Brain microvascular endothelial cell (primary cell): ENCODE data around the gene SNN.

Source experiments
- DNase-seq: peaks from one replicate; pipeline ENCODE4 v3.0.0-alpha.2; 2020
- H3K27ac ChIP-seq: fragments of 250-450 bp; sonication (Bioruptor Pico); 2 replicates; pipeline ENCODE4 v1.5.1; 2020; ENCODE audit warnings: mild to moderate bottlenecking, moderate library complexity
- H3K27me3 ChIP-seq: fragments of 250-450 bp; sonication (Bioruptor Pico); replicated peaks from 2 replicates; pipeline ENCODE4 v1.5.1; 2020; ENCODE audit warnings: mild to moderate bottlenecking
- H3K36me3 ChIP-seq: fragments of 250-450 bp; sonication (Bioruptor Pico); replicated peaks from 2 replicates; pipeline ENCODE4 v1.5.1; 2020; ENCODE audit warnings: mild to moderate bottlenecking
- H3K4me3 ChIP-seq: 2 replicates; pipeline ENCODE4 v1.5.1; 2011; ENCODE audit warnings: low read depth, mild to moderate bottlenecking, control low read depth, low read length, moderate library complexity
- in situ Hi-C: cut with HindIII; loops from 2 replicates; pipeline ENCODE4 v1.10.0; 2017; ENCODE audit warnings: low sequenced_read_pairs, low pct_ligation_motif_present
- TF ChIP-seq, protein P1 (sequence below): IDR thresholded peaks from 2 replicates; pipeline ENCODE4 v1.5.1; 2011; ENCODE audit warnings: low read depth, mild to moderate bottlenecking, moderate library complexity, low read length, control low read depth, inconsistent platforms; ENCODE audit errors: missing control alignments

The SNN gene

DNA sequence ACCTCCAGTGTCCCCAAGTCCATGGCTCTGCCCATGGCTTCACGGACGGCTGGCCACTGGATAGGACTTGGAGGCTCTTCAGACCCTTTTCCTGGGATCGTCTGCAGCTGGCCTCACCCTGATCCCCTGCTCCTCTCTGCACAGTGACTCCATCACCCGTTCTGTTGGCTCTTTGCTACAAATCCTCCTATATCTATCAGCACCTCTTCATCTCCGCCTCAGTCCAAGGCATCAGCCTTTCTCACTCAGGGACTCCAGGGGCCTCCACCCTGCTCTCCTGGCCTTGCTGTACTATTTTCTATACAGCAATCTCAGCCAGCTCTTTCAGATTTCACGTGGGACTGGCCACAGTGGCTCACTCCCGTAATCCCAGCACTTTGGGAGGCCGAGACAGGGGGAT lies 10.7 kb upstream of the SNN start:
- TF ChIP-seq, protein P1, sequence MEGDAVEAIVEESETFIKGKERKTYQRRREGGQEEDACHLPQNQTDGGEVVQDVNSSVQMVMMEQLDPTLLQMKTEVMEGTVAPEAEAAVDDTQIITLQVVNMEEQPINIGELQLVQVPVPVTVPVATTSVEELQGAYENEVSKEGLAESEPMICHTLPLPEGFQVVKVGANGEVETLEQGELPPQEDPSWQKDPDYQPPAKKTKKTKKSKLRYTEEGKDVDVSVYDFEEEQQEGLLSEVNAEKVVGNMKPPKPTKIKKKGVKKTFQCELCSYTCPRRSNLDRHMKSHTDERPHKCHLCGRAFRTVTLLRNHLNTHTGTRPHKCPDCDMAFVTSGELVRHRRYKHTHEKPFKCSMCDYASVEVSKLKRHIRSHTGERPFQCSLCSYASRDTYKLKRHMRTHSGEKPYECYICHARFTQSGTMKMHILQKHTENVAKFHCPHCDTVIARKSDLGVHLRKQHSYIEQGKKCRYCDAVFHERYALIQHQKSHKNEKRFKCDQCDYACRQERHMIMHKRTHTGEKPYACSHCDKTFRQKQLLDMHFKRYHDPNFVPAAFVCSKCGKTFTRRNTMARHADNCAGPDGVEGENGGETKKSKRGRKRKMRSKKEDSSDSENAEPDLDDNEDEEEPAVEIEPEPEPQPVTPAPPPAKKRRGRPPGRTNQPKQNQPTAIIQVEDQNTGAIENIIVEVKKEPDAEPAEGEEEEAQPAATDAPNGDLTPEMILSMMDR, result no peak
- in situ Hi-C loops, result no loop called here
- Histone ChIP-seq H3K36me3 (no peaks in the 10 kb centered on the region), H3K27ac (no peak overlapping the region), H3K27me3 (no peaks in the 10 kb centered on the region), H3K4me3 (no peak overlapping the region)
- DNase-seq, result no peak

DNA sequence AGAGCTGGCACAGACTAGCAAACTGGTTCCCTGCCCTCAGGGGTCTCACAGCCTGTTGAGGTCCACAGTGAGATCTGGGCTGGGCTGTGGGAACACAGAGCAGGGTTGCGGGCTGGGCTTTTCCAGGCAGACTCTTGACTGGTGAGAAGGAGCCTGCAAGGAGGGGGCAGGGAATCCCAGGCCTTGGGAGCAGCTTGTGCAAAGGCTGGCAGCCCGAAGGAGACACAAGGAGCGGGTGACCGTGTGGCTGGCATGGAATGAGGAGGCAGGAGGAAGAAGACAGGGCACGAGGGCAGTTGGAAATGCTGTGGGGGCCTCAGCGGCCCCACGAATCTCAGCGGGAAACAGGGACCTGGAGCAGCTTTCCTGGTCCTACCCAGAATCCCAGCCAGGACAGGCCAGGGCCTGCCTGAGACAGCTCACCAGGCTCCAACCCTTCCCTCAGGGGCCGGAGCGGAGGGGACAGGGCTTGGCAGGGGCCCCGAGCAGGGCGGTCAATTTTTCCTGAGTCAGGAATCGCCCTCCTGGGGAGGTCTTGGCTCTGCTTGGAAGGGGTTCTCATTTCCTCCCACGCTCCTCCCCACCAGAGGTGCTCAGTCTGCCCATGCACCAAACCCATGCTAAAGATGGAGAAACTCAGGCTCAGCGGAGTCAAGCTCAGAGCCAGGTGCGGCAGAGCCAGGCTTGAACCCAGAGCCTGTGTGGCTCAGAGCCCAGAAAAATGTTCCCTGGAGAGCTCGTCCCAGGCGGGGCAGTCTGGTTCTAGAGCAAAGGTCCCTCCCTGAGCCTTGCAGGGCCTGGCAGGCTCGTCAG lies 9.2 kb upstream of the SNN start:
- TF ChIP-seq, protein P1, result no peak
- Histone ChIP-seq H3K27me3 (no peaks in the 10 kb centered on the region), H3K4me3 (no peak overlapping the region), H3K36me3 (no peaks in the 10 kb centered on the region), H3K27ac (no peak overlapping the region)
- in situ Hi-C loops, result no loop called here
- DNase-seq, result no peak

DNA sequence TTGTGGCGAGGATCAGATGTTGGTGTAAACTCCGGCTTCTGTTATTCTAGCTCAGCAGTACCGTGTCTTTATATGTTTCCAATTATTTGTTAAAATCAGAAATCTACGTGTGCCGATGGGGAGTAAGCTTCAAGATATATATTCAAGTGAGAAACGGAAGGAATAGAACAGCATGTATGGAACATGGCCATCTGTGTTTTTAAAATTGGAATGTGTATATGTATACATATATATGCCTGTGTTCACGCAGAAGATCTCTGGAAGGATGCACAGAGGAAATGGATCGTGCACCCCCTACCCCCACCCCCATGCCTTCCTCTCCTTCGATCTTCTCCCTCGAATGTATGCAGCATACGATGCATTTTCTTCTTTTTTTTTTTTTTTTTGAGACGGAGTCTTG lies 7.7 kb upstream of the SNN start:
- Histone ChIP-seq H3K27ac (no peak overlapping the region), H3K27me3 (no peaks in the 10 kb centered on the region), H3K36me3 (no peaks in the 10 kb centered on the region), H3K4me3 (no peak overlapping the region)
- DNase-seq, result no peak
- in situ Hi-C loops, result no loop called here
- TF ChIP-seq, protein P1, result no peak

DNA sequence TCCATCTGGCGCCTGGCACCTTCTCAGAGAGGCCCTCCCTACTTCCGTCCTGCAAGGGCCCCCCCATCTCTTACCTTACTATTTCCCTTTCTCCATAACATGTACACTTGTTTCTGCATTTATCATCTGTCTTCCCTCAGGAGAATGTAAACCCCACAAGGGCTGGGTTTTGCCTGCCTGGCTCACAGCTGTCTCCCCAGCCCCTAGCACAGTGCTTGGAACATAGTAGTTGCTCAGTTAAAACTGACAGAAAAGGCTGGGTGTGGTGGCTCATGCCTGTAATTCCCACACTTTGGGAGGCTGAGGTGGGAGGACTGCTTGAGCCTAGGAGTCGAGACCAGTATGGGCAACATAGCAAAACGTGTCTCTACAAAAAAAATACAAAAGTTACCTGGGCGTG lies 5.7 kb upstream of the SNN start:
- TF ChIP-seq, protein P1, result no peak
- in situ Hi-C loops, result no loop called here
- DNase-seq, result no peak
- Histone ChIP-seq H3K27ac (no peak overlapping the region), H3K27me3 (no peaks in the 10 kb centered on the region), H3K36me3 (no peaks in the 10 kb centered on the region), H3K4me3 (no peak overlapping the region)

DNA sequence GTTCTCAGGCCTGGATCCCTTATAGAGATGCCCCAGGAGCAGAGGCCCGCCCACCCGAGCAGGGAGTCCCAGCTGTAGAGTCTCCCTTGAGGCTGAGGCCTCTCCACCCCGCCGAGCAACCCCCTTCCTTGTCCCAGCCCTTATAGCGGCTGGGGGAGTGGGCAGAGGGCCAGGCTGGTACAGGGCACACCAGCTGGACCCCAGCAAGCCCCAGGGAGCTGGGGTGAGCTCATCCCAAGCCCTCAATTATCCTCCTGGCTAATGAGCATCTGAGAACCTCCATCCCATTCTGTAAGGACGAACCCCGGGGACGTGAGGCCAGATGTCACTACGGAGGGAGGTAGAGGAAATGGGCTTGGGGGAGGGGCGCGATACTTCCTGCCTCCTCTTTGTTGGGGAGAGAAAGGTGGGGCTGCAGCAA lies 3.2 kb upstream of the SNN start:
- TF ChIP-seq, protein P1, result no peak
- Histone ChIP-seq H3K27me3 (no peaks in the 10 kb centered on the region), H3K4me3 (no peak overlapping the region), H3K36me3 (no peaks in the 10 kb centered on the region), H3K27ac (no peak overlapping the region)
- no peak for DNase-seq
- in situ Hi-C loops, result no loop called here
